ENCODE results near the gene UBE2E2. TPM values are rescaled to one million over a fixed set of nuclear protein-coding genes. Genes with fewer than 3 reads are reported as not detected.

Gene UBE2E2
- total RNA-seq, result 32.5 and 98.0 TPM in 2 replicates

DNA sequence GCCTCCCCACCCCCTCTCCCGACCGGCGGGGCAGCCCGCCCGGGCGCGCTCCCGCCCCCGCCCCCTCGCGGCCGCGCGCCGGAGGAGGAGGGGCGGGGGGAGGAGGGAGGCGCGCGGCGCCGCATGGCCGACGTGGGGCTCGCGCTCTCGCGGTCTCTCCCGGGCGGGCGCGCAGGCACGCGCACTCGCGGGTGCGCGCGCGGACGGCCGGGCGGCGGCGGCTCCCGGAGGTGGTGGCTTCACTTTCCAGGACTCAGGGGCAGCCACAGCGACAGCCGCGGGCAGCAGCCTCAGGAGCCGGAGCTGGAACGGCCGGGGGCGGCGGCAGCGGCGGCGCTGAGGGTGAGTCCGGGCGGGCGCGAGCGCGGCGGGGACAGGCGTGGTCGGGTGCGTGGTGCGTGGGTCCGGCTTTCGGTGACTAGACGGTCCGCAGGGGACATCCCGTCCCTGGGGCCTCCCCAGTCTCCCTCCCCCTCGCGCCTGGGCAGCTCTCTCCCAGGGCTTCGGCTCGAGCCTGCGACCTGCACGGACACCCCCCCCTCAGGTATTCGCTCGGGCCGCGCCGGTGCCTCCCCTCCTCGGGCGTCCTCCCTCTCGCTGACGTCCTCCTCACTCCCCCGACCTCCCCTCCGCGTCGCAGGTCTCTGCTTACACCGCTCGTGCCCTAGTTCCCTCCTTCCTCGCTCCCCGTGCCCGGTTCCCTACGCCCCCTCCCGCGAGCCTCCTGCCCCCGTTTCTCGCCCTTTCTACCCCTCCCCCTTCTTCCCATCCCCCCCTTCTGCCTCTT is at the start of gene UBE2E2:
TSS of gene UBE2E2 (plus strand) at position 407 of the 787 bp plus-strand sequence.
- TF ChIP-seq, protein P1, sequence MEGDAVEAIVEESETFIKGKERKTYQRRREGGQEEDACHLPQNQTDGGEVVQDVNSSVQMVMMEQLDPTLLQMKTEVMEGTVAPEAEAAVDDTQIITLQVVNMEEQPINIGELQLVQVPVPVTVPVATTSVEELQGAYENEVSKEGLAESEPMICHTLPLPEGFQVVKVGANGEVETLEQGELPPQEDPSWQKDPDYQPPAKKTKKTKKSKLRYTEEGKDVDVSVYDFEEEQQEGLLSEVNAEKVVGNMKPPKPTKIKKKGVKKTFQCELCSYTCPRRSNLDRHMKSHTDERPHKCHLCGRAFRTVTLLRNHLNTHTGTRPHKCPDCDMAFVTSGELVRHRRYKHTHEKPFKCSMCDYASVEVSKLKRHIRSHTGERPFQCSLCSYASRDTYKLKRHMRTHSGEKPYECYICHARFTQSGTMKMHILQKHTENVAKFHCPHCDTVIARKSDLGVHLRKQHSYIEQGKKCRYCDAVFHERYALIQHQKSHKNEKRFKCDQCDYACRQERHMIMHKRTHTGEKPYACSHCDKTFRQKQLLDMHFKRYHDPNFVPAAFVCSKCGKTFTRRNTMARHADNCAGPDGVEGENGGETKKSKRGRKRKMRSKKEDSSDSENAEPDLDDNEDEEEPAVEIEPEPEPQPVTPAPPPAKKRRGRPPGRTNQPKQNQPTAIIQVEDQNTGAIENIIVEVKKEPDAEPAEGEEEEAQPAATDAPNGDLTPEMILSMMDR (conservative IDR thresholded peaks at IDR 0.05; ENCODE audit: low read depth, low read length), result no peak
- DNase-seq (ENCODE audit: low read depth), result no peak
- peak within 1 kb of the TSS; percentile 84 for H3K4me3 ChIP-seq (ENCODE audit: low read depth, low read length)

- no peak overlapping the region for H3K4me3 ChIP-seq (ENCODE audit: low read depth, low read length)
- TF ChIP-seq, protein P1 (conservative IDR thresholded peaks at IDR 0.05; ENCODE audit: low read depth, low read length), result no peak
- DNase-seq (ENCODE audit: low read depth), result no peak
Observed at GRCh38 chr3:23153436-23153835, 49.7 kb upstream of the UBE2E2 start.

DNA sequence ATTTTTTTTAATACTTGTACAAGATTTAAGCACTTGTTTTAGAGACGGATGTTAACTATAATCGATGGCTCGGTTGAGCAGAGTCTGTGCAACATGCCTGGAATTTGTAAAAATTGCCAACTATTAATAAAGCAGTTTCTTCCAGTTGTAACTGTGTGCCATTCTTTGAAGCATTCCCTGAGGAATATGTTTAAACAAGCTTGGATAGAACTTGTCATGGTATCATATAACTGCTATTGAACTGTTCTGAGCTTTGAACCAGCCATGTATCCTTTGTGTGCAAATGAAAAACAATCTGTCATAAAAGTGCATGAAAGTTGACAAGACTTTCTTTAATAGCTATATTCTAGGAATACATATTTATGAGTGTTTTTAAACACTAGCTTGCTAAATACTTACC is 45.8 kb upstream of the UBE2E2 start:
- TF ChIP-seq, protein P1 (conservative IDR thresholded peaks at IDR 0.05; ENCODE audit: low read depth, low read length), result no peak
- no peak overlapping the region for H3K4me3 ChIP-seq (ENCODE audit: low read depth, low read length)
- DNase-seq (ENCODE audit: low read depth), result no peak

DNA sequence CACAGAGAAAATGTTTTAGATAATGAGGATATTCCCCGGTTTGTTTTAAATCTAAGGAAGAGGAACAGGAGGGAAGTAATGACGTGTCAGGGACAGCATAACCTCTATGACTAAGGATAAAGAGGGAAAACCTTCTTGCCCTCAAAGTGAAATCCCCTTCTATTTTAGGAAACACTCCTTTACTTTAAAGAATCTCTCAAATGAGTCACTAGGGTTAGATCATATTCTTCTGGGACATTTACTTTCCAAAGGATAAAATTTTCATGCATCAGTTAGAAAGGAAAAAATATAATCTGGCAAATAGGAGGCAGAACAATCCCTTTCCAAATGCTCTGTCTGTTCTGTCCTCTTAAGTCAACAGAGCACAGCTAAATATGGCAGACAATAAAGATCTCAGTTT is 43.2 kb upstream of the UBE2E2 start:
- H3K4me3 ChIP-seq (ENCODE audit: low read depth, low read length), result no peak overlapping the region
- TF ChIP-seq, protein P1 (conservative IDR thresholded peaks at IDR 0.05; ENCODE audit: low read depth, low read length), result no peak
- DNase-seq (ENCODE audit: low read depth), result peak; percentile 94

GRCh38 chr3:23161308-23161707 is 41.8 kb upstream of the UBE2E2 start:
- no peak overlapping the region for H3K4me3 ChIP-seq (ENCODE audit: low read depth, low read length)
- TF ChIP-seq, protein P1 (conservative IDR thresholded peaks at IDR 0.05; ENCODE audit: low read depth, low read length), result no peak
- no peak for DNase-seq (ENCODE audit: low read depth)

- DNase-seq (ENCODE audit: low read depth), result no peak
- H3K4me3 ChIP-seq (ENCODE audit: low read depth, low read length), result no peak overlapping the region
- TF ChIP-seq, protein P1 (conservative IDR thresholded peaks at IDR 0.05; ENCODE audit: low read depth, low read length), result no peak
Observed at GRCh38 chr3:23161896-23162570, 41.1 kb upstream of the UBE2E2 start.

Measured in epithelial cell of proximal tubule (primary cell).